ENCODE results near the gene TRPM3. TPM values are rescaled to one million over a fixed set of nuclear protein-coding genes. Genes with fewer than 3 reads are reported as not detected.

The TRPM3 gene
- polyA plus RNA-seq, 2 of the 4 experiments (the other 2 are of a cell fraction): not detected

DNA sequence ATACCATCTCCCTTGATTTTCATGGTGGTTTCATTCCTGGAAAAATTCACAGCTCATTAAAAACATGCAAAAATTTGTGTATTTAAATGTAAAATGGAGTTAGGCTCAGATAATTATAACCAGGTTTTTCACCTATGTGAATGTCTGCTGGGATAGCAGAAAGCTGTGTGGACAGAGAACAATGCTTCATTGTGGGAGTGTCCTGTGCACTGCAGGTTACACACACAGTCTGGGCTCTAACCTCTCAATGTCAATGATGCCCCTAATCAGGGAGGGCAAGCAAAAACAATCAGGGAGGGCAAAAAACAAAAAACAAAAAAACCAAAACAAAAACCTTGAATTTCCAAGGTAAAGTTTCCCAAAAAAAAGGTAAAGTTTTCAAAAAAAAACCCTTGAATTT lies 548.1 kb downstream of the TRPM3 start (continued):
- TF ChIP-seq ZFP36 (IDR thresholded peaks at IDR 0.05; ENCODE audit: borderline replicate concordance, partially characterized antibody): no peak
- TF ChIP-seq NFE2L2 (conservative IDR thresholded peaks at IDR 0.05; ENCODE audit: low read length): no peak

DNA sequence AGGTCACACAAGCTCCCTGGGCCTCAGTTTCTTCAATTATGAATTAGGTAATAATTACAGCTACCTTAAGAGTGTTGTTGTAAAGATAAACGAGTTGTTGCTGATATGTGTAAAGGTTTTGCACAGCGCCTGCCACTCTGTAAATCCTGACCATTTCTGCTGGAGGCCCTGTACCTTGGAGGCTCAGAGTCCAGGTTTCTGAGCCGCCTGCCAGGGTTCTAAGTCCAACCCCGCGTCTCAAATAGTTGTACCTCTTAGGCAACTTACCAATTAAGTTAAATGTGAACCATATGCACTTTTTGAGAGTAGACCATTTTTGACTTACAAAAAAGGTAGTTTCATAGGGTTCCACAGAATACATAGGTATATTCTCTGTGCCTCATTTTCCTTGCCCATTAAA lies 550.2 kb downstream of the TRPM3 start:
- no peak for DNase-seq (ENCODE audit: low read depth in 1 of 2, low spot score in 1 of 2)
- H3K4me2 ChIP-seq: no peak overlapping the region
- H3K27ac ChIP-seq: no peak overlapping the region
- no peak overlapping the region for H3K4me3 ChIP-seq
- no peaks in the 10 kb centered on the region for H3K9me3 ChIP-seq
- no peaks in the 10 kb centered on the region for H3K4me1 ChIP-seq
- ChIA-PET POLR2A (no interaction called here), CTCF (interaction anchor here (1.1 kb wide), 1 partner anchor 15 kb away, joined by 3 read pairs; no protein-coding TSS in a partner anchor)
- no peak for ATAC-seq
- peak; percentile 13 for FAIRE-seq
- TF ChIP-seq ZSCAN20 (CRISPR knock-in tag; IDR thresholded peaks at IDR 0.05) (no peak), BHLHE40 (IDR thresholded peaks at IDR 0.05; ENCODE audit: low read depth, low read length) (no peak), CBX2 (IDR thresholded peaks at IDR 0.05; ENCODE audit: borderline replicate concordance, low read depth) (no peak), ZNF302 (CRISPR knock-in tag; IDR thresholded peaks at IDR 0.05) (no peak), JUN (IDR thresholded peaks at IDR 0.05) (no peak), GATA3 (IDR thresholded peaks at IDR 0.05; ENCODE audit: borderline replicate concordance) (no peak), EP300 (IDR thresholded peaks at IDR 0.05) (no peak), NPAS2 (CRISPR knock-in tag; IDR thresholded peaks at IDR 0.05; ENCODE audit: borderline replicate concordance) (no peak), SMC3 (IDR thresholded peaks at IDR 0.05) (no peak), HOXB13 (CRISPR knock-in tag; IDR thresholded peaks at IDR 0.05; ENCODE audit: low read depth) (no peak), KDM5A (IDR thresholded peaks at IDR 0.05) (no peak), KDM1A (IDR thresholded peaks at IDR 0.05; ENCODE audit: low read depth) (no peak)
- TF ChIP-seq, protein P1, sequence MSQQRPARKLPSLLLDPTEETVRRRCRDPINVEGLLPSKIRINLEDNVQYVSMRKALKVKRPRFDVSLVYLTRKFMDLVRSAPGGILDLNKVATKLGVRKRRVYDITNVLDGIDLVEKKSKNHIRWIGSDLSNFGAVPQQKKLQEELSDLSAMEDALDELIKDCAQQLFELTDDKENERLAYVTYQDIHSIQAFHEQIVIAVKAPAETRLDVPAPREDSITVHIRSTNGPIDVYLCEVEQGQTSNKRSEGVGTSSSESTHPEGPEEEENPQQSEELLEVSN (IDR thresholded peaks at IDR 0.05; ENCODE audit: borderline replicate concordance, low read depth): no peak
- TF ChIP-seq, protein P2, sequence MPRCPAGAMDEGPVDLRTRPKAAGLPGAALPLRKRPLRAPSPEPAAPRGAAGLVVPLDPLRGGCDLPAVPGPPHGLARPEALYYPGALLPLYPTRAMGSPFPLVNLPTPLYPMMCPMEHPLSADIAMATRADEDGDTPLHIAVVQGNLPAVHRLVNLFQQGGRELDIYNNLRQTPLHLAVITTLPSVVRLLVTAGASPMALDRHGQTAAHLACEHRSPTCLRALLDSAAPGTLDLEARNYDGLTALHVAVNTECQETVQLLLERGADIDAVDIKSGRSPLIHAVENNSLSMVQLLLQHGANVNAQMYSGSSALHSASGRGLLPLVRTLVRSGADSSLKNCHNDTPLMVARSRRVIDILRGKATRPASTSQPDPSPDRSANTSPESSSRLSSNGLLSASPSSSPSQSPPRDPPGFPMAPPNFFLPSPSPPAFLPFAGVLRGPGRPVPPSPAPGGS (IDR thresholded peaks at IDR 0.05): no peak
- TF ChIP-seq, protein P3, sequence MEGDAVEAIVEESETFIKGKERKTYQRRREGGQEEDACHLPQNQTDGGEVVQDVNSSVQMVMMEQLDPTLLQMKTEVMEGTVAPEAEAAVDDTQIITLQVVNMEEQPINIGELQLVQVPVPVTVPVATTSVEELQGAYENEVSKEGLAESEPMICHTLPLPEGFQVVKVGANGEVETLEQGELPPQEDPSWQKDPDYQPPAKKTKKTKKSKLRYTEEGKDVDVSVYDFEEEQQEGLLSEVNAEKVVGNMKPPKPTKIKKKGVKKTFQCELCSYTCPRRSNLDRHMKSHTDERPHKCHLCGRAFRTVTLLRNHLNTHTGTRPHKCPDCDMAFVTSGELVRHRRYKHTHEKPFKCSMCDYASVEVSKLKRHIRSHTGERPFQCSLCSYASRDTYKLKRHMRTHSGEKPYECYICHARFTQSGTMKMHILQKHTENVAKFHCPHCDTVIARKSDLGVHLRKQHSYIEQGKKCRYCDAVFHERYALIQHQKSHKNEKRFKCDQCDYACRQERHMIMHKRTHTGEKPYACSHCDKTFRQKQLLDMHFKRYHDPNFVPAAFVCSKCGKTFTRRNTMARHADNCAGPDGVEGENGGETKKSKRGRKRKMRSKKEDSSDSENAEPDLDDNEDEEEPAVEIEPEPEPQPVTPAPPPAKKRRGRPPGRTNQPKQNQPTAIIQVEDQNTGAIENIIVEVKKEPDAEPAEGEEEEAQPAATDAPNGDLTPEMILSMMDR (IDR thresholded peaks at IDR 0.05): no peak
- 54% methylated on average over 5 of the region's 5 CpGs for WGBS (ENCODE audit: missing lambda C conversion rate)

DNA sequence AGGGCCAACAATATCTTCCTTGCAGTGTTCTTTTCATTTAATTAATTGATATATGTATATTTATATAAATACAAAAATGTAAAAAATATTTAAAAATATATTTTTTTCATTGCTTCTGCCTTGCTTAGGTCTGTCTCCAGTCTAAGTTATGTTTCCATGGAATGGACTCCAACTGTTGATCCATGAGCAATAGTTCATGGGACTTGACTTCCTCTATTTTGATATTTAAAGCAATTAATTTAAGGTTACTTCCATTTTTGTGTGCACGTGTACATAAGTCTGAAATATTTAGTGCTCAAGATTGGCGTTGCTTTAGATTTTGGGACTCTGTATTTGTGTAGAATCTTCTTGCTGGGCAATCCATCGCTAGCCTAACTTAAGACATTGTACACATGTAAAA lies 551.6 kb downstream of the TRPM3 start:
- Histone ChIP-seq H3K9me3 (no peaks in the 10 kb centered on the region), H3K4me2 (no peak overlapping the region), H3K4me1 (no peaks in the 10 kb centered on the region), H3K4me3 (no peak overlapping the region), H3K27ac (no peak overlapping the region)
- no peak for TF ChIP-seq HOXB13 (CRISPR knock-in tag; IDR thresholded peaks at IDR 0.05; ENCODE audit: low read depth)
- no peak for TF ChIP-seq CBX8 (IDR thresholded peaks at IDR 0.05)
- TF ChIP-seq SREBF2 (IDR thresholded peaks at IDR 0.05): no peak
- no peak for TF ChIP-seq ZFP36 (IDR thresholded peaks at IDR 0.05; ENCODE audit: borderline replicate concordance, partially characterized antibody)
- no peak for TF ChIP-seq RCOR1 (IDR thresholded peaks at IDR 0.05; ENCODE audit: low read depth, low read length)
- TF ChIP-seq EHMT2 (IDR thresholded peaks at IDR 0.05; ENCODE audit: low read depth): no peak
- TF ChIP-seq KDM5A (IDR thresholded peaks at IDR 0.05): no peak
- TF ChIP-seq, protein P1 (IDR thresholded peaks at IDR 0.05; ENCODE audit: borderline replicate concordance, low read depth): no peak
- TF ChIP-seq PHF8 (IDR thresholded peaks at IDR 0.05; ENCODE audit: borderline replicate concordance, low read depth): no peak
- no peak for TF ChIP-seq ESRRA (IDR thresholded peaks at IDR 0.05; ENCODE audit: borderline replicate concordance, low read length)
- no peak for TF ChIP-seq POLR2AphosphoS2 (conservative IDR thresholded peaks at IDR 0.05; ENCODE audit: low read length)
- TF ChIP-seq, protein P4, sequence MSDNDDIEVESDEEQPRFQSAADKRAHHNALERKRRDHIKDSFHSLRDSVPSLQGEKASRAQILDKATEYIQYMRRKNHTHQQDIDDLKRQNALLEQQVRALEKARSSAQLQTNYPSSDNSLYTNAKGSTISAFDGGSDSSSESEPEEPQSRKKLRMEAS (IDR thresholded peaks at IDR 0.05): no peak
- TF ChIP-seq, protein P5, sequence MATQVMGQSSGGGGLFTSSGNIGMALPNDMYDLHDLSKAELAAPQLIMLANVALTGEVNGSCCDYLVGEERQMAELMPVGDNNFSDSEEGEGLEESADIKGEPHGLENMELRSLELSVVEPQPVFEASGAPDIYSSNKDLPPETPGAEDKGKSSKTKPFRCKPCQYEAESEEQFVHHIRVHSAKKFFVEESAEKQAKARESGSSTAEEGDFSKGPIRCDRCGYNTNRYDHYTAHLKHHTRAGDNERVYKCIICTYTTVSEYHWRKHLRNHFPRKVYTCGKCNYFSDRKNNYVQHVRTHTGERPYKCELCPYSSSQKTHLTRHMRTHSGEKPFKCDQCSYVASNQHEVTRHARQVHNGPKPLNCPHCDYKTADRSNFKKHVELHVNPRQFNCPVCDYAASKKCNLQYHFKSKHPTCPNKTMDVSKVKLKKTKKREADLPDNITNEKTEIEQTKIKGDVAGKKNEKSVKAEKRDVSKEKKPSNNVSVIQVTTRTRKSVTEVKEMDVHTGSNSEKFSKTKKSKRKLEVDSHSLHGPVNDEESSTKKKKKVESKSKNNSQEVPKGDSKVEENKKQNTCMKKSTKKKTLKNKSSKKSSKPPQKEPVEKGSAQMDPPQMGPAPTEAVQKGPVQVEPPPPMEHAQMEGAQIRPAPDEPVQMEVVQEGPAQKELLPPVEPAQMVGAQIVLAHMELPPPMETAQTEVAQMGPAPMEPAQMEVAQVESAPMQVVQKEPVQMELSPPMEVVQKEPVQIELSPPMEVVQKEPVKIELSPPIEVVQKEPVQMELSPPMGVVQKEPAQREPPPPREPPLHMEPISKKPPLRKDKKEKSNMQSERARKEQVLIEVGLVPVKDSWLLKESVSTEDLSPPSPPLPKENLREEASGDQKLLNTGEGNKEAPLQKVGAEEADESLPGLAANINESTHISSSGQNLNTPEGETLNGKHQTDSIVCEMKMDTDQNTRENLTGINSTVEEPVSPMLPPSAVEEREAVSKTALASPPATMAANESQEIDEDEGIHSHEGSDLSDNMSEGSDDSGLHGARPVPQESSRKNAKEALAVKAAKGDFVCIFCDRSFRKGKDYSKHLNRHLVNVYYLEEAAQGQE (IDR thresholded peaks at IDR 0.05): no peak
- no peak for TF ChIP-seq FOSB (CRISPR knock-in tag; IDR thresholded peaks at IDR 0.05)
- TF ChIP-seq HDAC2 (IDR thresholded peaks at IDR 0.05): no peak
- no peak for TF ChIP-seq EP300 (IDR thresholded peaks at IDR 0.05)
- DNase-seq (ENCODE audit: low read depth in 1 of 2, low spot score in 1 of 2): no peak
- ChIA-PET POLR2A (no interaction called here), CTCF (interaction anchor here (1.2 kb wide), 1 partner anchor 33 kb away, joined by 4 read pairs; no protein-coding TSS in a partner anchor)
- no peak for ATAC-seq
- FAIRE-seq: no peak
- WGBS (ENCODE audit: missing lambda C conversion rate): 32% methylated on average over 3 of the region's 3 CpGs

Measured in A549 (cell line).